Coronary artery (tissue), 2 donors: Measurements from ENCODE around the gene SNX3.

ENCODE experiments used
- DNase-seq: peaks from one replicate; pipeline ENCODE4 v3.0.0-alpha.2; 2017; ENCODE audit warnings: low spot score
- H3K27ac ChIP-seq, 2 donors: fragments of 200-600 bp; sonication (generic); one replicate each; pipeline ENCODE4 v1.5.1; 2016 to 2019
- H3K4me3 ChIP-seq: fragments of 200-600 bp; sonication (generic); 2 replicates; pipeline ENCODE4 v1.5.1; 2016; ENCODE audit warnings: mild to moderate bottlenecking, moderate library complexity
- TF ChIP-seq, protein P1 (sequence below): fragments of 200-600 bp; sonication (generic); IDR thresholded peaks from one replicate; pipeline ENCODE4 v1.5.1; 2019; ENCODE audit warnings: antibody characterized with exemption

SNX3 gene

DNA sequence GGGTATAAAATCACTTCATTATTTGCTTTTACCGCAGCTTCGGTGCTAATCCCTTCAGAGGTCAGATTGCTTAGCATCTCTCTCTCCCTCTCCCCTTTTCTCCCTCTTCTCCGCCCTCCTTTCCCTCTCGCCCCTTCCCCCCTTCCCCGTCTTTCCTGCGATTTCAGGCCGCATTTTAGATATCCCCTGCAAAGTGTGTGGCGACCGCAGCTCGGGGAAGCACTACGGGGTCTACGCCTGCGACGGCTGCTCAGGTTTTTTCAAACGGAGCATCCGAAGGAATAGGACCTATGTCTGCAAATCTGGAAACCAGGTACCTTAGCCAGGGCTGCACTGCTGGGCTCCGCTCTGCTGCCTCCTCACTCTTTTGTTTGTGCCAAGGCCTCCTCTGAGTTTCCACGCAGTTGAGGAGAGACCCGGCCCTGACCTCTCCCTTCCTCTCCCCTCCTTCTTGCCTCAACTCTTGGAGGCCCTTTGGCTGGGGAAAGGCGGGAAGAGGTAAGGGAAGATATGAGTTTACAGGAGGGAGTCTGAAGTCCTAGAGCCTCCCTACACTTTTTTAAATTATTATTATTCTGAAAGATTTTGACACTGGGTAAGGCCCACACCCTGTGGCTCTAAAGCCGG lies 89.4 kb downstream of the SNX3 start:
- no peak for DNase-seq
- Histone ChIP-seq H3K27ac (no peak overlapping the region), H3K4me3 (no peak overlapping the region)
- TF ChIP-seq, protein P1, sequence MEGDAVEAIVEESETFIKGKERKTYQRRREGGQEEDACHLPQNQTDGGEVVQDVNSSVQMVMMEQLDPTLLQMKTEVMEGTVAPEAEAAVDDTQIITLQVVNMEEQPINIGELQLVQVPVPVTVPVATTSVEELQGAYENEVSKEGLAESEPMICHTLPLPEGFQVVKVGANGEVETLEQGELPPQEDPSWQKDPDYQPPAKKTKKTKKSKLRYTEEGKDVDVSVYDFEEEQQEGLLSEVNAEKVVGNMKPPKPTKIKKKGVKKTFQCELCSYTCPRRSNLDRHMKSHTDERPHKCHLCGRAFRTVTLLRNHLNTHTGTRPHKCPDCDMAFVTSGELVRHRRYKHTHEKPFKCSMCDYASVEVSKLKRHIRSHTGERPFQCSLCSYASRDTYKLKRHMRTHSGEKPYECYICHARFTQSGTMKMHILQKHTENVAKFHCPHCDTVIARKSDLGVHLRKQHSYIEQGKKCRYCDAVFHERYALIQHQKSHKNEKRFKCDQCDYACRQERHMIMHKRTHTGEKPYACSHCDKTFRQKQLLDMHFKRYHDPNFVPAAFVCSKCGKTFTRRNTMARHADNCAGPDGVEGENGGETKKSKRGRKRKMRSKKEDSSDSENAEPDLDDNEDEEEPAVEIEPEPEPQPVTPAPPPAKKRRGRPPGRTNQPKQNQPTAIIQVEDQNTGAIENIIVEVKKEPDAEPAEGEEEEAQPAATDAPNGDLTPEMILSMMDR = no peak

DNA sequence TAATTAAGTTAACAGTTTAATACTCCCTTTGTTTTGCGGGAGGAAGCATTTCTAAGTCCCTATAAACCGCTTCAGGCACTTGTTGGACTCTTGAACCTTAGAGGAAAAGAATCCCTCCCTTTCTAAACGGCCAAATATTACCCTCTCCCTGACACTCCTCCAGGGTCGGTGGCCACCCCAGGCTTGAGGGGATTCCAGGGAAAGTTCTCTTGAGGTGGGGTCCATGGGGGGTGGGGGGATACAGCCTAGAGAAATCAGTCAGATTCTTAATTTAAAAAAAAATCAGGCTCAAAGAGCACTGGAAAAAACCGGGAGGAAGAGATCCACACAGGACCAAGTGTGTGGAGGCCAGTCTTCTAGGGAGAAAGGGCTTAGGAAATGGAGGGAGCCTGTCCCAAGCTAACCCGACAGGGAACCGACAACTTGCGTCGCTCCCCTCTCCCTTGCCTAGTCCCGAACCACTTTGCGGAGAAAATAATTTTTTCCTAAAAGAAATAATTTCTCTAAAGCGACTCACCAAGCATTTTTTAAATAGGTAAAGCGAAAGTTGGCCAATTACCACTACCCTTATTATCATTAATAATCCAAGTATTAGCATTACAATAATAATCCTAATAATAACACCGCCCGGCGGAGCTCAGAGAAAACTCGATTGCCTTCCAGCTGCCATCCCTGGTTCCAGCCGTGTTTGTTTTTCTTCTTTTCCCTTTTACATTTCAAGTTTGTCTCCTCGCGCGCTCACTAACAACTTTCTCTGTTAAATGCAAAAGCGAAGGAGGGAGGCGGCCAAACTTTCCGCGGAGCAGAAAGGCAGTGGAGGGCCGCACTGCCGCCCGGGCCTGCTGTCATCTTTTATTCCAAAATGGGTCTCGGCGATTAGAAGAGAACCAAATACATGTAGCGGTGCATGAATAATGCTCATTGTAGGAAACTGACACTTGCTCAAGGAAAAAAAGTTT lies 90.2 kb downstream of the SNX3 start:
- Histone ChIP-seq H3K4me3 (no peak overlapping the region), H3K27ac (no peak overlapping the region)
- DNase-seq = no peak
- TF ChIP-seq, protein P1 = no peak

DNA sequence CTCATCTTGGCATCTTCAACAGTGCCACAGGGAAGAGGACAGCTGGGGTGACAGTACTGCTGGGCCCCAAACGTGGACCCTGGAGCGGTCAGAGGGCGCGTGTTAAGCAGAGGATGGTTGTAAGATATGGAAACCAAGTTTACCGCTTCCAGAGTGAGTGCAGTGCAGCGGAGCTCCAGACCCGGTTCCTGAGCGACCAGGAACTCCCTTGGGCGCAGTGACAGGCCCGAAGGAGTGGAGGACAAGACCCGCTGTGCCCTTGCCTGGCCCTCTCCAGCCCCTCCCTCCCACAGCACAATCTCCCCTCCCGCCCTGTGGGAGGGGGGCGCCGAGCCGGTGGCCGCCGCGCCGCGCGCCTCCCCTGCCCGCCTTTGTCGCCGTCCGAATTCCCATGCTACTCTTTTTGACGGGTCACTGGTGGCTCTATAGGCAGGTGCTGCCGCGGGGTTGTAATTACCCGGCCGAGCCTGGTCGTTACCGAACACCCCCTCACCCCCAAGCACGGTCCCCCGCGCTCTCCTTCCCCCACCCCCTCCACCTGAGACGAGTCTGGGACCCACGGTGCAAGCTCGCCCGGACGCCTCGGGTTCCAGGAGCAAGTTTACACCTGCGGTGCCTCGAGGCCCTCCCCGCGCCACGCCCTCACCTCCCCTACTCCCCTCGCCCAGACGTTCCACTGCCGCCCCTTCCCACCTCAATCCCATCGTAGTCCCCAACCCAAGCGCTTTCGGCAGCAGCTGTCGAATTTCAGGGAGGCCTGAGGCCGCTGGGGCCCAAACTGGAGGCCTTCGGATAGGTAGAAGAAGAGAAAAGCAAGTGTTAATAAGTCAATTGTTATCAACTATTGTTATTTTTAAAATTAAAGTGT lies 91.1 kb downstream of the SNX3 start:
- Histone ChIP-seq H3K4me3 (peak overlapping the region; percentile 60), H3K27ac (no peak overlapping the region)
- TF ChIP-seq, protein P1 = no peak
- DNase-seq = no peak

DNA sequence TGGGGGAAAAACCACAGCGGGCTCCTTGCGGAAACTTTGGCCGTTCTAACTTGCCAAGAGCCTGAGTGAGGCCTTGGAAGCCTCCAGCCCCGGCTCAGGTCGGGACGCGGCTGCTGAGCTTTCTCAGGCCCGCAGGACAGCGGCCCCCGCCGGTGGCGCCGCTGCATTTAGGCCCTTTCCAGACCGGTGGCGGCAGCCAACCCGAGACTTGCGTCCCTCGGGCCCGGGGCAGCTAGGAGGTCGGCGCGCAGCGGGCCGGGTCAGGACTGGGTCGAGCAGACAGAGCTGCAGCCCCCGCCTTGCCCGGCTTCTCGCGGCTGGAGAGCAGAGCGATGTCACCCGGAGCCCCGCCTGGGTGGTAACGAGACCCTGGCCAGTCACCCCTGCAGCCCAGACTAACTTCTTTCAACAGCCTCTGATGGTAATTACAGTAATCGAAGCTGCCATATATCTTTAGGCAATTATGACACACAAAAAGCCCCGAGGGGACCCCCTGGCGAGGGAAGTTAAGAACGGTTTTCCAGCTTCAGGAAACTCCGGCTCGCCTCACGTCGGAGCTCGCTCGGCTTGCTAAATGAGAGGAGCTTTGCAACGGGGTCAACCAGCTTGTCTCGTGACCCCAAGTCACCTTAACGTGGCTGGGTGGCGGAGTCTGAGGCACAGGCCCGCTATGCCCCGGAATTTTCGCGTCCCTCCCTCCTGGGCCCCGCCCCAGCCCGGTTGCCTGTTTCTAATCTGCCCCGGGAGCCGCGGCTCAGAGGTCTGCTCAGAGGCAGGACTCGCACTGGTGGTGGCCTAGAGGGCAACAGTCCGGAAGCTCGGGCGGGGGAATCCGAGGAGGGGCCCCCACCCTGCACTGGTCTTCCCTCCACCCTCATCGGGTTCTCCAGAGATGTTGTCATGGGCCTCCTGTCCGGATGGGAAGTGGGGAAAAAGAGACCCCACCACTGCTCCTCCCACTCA lies 92.1 kb downstream of the SNX3 start:
- Histone ChIP-seq H3K27ac (no peak overlapping the region), H3K4me3 (peak overlapping the region; percentile 60)
- TF ChIP-seq, protein P1 = no peak
- no peak for DNase-seq

DNA sequence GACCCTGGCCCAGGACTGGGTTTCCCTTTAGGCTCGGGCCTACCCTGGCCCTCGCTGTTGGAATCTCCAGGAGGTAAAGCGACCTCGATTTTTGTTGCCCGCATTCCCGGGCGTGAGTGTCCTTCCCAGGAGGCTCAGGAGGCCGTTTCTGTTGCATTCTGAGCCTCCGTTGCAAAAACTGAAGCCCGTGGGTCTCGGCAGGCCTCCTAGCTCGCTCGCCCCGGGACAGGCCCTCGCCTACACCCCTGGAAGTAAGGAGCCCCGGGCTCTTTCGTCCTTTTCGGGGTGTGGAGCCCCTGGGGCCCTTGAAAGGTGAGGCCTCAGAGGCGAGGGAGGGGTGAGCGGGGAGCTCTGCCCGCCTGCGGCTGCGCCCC lies 92.8 kb downstream of the SNX3 start:
- Histone ChIP-seq H3K27ac (no peak overlapping the region), H3K4me3 (peak overlapping the region; percentile 60)
- TF ChIP-seq, protein P1 = no peak
- no peak for DNase-seq
